Activated CD4-positive, alpha-beta memory T cell treated with anti-CD3 and anti-CD28 coated beads for 36 hours (primary cell): Measurements from ENCODE around the gene RASGRP3. TPM values are rescaled to one million over a fixed set of nuclear protein-coding genes. Genes with fewer than 3 reads are reported as not detected.
"Not testable (repeated sequence)": the region's sequence is repeated elsewhere in the genome, so short reads cannot be mapped to it uniquely, and the experiment has no call there.

Experiments used
- CTCF ChIA-PET: fragments of 350-600 bp; sonication (Branson Sonifier 250); formaldehyde crosslinking; loops from one replicate; lab custom pipeline; 2021; ENCODE audit warnings: antibody characterized with exemption, inconsistent platforms; lab: Charles Lee
- POLR2A ChIA-PET: fragments of 350-600 bp; sonication (Branson Sonifier 250); formaldehyde crosslinking; loops from one replicate; lab custom pipeline; 2021; ENCODE audit warnings: antibody characterized with exemption; lab: Charles Lee
- DNase-seq: peaks from one replicate; pipeline ENCODE4 v3.0.0-alpha.2; 2020
- H3K27ac Mint-ChIP-seq: one replicate; pipeline ENCODE4 v1.8.0; 2021; ENCODE audit warnings: mixed read lengths
- H3K27me3 Mint-ChIP-seq: one replicate; pipeline ENCODE4 v1.8.0; 2021; ENCODE audit warnings: mixed read lengths
- H3K36me3 Mint-ChIP-seq: one replicate; pipeline ENCODE4 v1.8.0; 2021; ENCODE audit warnings: mixed read lengths
- H3K4me1 Mint-ChIP-seq: one replicate; pipeline ENCODE4 v1.8.0; 2021; ENCODE audit warnings: low read depth, mixed read lengths
- H3K4me3 Mint-ChIP-seq: one replicate; pipeline ENCODE4 v1.8.0; 2021; ENCODE audit warnings: mild to moderate bottlenecking, mixed read lengths
- H3K9me3 Mint-ChIP-seq: one replicate; pipeline ENCODE4 v1.8.0; 2021; ENCODE audit warnings: mixed read lengths
- intact Hi-C: fragments of 100-400 bp; cut with micrococcal nuclease; formaldehyde crosslinking; loops from one replicate; pipeline ENCODE4 v1.15.1; 2023
- total RNA-seq, 2 experiments: library from RNA; stranded (reverse); gene quantifications; one replicate each; pipeline ENCODE4 v1.2.3, GENCODE V29; 2021

Gene RASGRP3
- total RNA-seq, 2 experiments from 2014 or later = 1.2 to 1.9 TPM

DNA sequence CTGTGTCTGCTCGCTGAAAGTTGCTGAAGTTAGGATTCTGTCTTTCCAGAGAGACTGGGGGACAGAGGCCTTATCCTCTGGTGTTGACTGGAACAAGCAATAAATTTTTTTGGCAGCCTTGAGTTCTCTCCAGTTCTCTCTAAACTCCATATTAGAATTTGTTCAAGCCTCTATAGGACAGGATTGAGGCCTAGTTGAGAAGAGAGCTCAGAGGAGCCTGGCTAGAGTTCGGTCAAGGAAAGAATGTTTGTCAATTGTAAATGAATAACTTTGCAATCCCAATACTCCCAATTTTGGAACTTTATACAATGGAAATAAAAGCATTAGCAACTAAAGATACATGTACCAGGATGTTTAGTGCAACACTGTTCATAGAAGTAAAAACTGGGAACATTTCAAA is 16.7 kb upstream of the RASGRP3 start:
- H3K4me3 Mint-ChIP-seq = no peak overlapping the region
- no peaks in the 10 kb centered on the region for H3K9me3 Mint-ChIP-seq
- ChIA-PET POLR2A (no interaction called here), CTCF (no interaction called here)
- intact Hi-C loops = no loop called here
- H3K36me3 Mint-ChIP-seq = peaks cover 2% of the 10 kb centered on the region
- no peaks in the 10 kb centered on the region for H3K4me1 Mint-ChIP-seq
- DNase-seq = no peak
- no peaks in the 10 kb centered on the region for H3K27me3 Mint-ChIP-seq
- H3K27ac Mint-ChIP-seq = no peak overlapping the region

- CTCF ChIA-PET = interaction anchor here (1.2 kb wide), 1 partner anchor 13 kb away, joined by 3 read pairs; no protein-coding TSS in a partner anchor
- H3K27me3 Mint-ChIP-seq, H3K4me1 Mint-ChIP-seq, DNase-seq, H3K9me3 Mint-ChIP-seq, H3K27ac Mint-ChIP-seq, POLR2A ChIA-PET, H3K36me3 Mint-ChIP-seq, H3K4me3 Mint-ChIP-seq, intact Hi-C loops: not testable (repeated sequence)
Observed at GRCh38 chr2:33462512-33462911, 13.9 kb upstream of the RASGRP3 start.

DNA sequence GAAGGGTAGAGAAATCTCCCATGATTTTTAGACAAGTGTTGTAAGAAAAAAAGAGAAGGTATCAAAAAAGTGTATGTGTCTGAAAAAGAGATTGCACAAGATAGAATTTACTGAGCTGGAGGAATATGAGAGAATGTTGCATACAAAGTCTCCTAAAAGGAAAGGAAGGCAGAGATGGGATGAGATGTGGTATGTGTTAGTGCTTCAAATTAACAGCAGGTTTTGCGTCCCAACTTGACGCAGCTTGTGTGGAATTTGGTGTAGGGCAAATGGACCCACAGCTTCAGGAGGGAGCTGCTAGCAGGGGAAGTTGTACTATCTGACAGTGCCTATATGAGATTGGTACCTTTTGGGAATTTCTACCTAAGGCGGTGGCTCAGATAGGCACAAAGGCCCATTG is 9.0 kb upstream of the RASGRP3 start:
- ChIA-PET CTCF (no interaction called here), POLR2A (no interaction called here)
- Mint-ChIP-seq H3K4me3 (no peak overlapping the region), H3K27me3 (no peaks in the 10 kb centered on the region), H3K27ac (no peak overlapping the region), H3K36me3 (no peaks in the 10 kb centered on the region), H3K4me1 (no peaks in the 10 kb centered on the region), H3K9me3 (no peaks in the 10 kb centered on the region)
- no peak for DNase-seq
- intact Hi-C loops = no loop called here

DNA sequence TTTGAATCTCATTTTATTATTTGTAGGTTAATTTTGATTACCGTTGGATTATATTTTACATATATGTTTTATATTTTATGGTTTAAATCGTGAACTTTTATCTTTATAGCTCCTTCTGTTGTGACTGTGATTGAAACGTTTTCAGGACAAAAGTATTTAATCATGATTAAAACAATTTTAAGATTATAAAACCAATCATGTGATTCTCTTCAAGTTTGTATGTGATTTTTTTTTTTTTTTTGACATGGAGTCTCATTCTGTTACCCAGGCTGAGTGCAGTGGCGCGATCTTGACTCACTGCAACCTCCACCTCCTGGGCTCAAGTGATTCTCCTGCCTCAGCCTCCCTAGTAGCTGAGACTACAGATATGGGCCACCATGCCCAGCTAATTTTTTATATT is 7.2 kb upstream of the RASGRP3 start:
- ChIA-PET CTCF (interaction anchor here (0.8 kb wide), 1 partner anchor 114 kb away, joined by 3 read pairs; no protein-coding TSS in a partner anchor), POLR2A (no interaction called here)
- no peaks in the 10 kb centered on the region for H3K4me1 Mint-ChIP-seq
- intact Hi-C loops = no loop called here
- no peak overlapping the region for H3K4me3 Mint-ChIP-seq
- no peaks in the 10 kb centered on the region for H3K27me3 Mint-ChIP-seq
- no peak overlapping the region for H3K27ac Mint-ChIP-seq
- no peaks in the 10 kb centered on the region for H3K36me3 Mint-ChIP-seq
- DNase-seq = no peak
- no peaks in the 10 kb centered on the region for H3K9me3 Mint-ChIP-seq

GRCh38 chr2:33475224-33476130 is 972 bp upstream of the RASGRP3 start:
- intact Hi-C loops = loop anchor here (1.0 kb wide), 4 partner anchors 13 to 154 kb away; partner anchors contain the start of gene FAM98A
- POLR2A ChIA-PET = interaction anchor here (0.8 to 2.8 kb wide), 3 partner anchors 13 to 124 kb away, joined by 3 to 12 read pairs (median 5); partner anchors contain the start of gene FAM98A
- H3K9me3 Mint-ChIP-seq = no peaks in the 10 kb centered on the region
- DNase-seq = peak; percentile 85
- CTCF ChIA-PET = interaction anchor here (0.6 to 2.9 kb wide), 24 partner anchors 8 to 525 kb away, joined by 3 to 35 read pairs (median 4); partner anchors contain the start of gene FAM98A
- H3K27me3 Mint-ChIP-seq = no peaks in the 10 kb centered on the region
- H3K4me1 Mint-ChIP-seq = peaks cover 33% of the 10 kb centered on the region
- no peaks in the 10 kb centered on the region for H3K36me3 Mint-ChIP-seq
- peak overlapping the region; percentile 86 for H3K27ac Mint-ChIP-seq
- H3K4me3 Mint-ChIP-seq = peak overlapping the region; percentile 80

- POLR2A ChIA-PET = interaction anchor here (1.0 to 2.8 kb wide), 3 partner anchors 17 to 123 kb away, joined by 3 to 12 read pairs (median 5); partner anchors contain the start of gene FAM98A
- Mint-ChIP-seq H3K27me3 (no peaks in the 10 kb centered on the region), H3K9me3 (no peaks in the 10 kb centered on the region), H3K4me3 (peak overlapping the region; percentile 80), H3K36me3 (no peaks in the 10 kb centered on the region), H3K27ac (peak overlapping the region; percentile 86), H3K4me1 (peaks cover 33% of the 10 kb centered on the region)
- intact Hi-C loops = loop anchor here (1.0 kb wide), 5 partner anchors 12 to 155 kb away; partner anchors contain the start of gene FAM98A
- CTCF ChIA-PET = interaction anchor here (0.6 to 2.9 kb wide), 10 partner anchors 11 to 123 kb away, joined by 3 to 35 read pairs (median 5); partner anchors contain the start of gene FAM98A
- no peak for DNase-seq
Observed at GRCh38 chr2:33476793-33477190, 343 bp downstream of the RASGRP3 start.

- Mint-ChIP-seq H3K9me3 (no peaks in the 10 kb centered on the region), H3K36me3 (no peaks in the 10 kb centered on the region), H3K27ac (peak overlapping the region; percentile 64), H3K4me1 (peaks cover 33% of the 10 kb centered on the region), H3K27me3 (no peaks in the 10 kb centered on the region), H3K4me3 (peak overlapping the region; percentile 80)
- ChIA-PET CTCF (interaction anchor here (0.6 to 2.9 kb wide), 5 partner anchors 11 to 122 kb away, joined by 3 to 35 read pairs (median 4); partner anchors contain the start of gene FAM98A), POLR2A (interaction anchor here (0.6 to 2.8 kb wide), 4 partner anchors 10 to 122 kb away, joined by 3 to 12 read pairs (median 4); partner anchors contain the start of gene FAM98A)
- peak; percentile 39 for DNase-seq
- intact Hi-C loops = loop anchor here (1.0 kb wide), 2 partner anchors 20 to 49 kb away; no protein-coding TSS in a partner anchor
Observed at GRCh38 chr2:33477473-33478468, 1.3 kb downstream of the RASGRP3 start.

DNA sequence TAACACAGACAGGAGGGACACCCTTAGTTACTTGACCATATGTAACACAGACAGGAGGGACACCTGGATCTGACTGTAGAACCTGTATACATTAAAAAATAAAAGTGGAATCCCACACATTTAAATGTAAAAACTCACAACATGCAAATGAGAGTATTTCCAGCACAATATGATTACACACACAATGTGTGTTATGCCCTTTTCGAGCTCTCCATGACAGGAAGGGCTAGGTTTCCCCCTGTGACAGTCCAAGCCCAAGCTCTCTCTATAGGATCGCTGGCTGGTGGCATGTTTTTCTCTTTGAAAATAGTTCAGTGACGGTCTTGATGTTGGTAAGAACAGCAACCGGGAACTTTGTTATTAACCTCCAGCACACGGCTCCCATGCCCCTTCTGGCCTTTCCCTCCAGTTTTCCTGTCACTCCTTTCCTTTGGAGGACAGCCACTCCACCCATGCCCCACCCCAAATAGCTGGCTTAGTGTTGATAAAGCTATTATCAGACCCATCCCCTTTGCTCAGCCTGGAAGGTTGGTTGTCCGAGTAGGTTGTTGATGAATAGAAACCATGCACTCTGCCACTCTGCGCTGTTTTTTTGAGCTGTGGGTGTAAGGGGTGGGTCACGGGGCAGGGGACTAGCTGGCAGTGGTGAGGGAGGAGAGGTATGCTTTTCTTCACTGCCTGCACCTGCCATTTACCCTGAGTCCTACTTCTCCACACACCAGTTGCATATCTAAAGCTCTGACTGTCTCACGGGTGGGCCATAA is 2.7 kb downstream of the RASGRP3 start:
- Mint-ChIP-seq H3K4me3 (no peak overlapping the region), H3K9me3 (no peaks in the 10 kb centered on the region), H3K27me3 (no peaks in the 10 kb centered on the region), H3K36me3 (no peaks in the 10 kb centered on the region), H3K27ac (no peak overlapping the region), H3K4me1 (peaks cover 40% of the 10 kb centered on the region)
- ChIA-PET POLR2A (no interaction called here), CTCF (interaction anchor here (1.5 kb wide), 1 partner anchor 104 kb away, joined by 10 read pairs; no protein-coding TSS in a partner anchor)
- DNase-seq = no peak
- intact Hi-C loops = no loop called here

DNA sequence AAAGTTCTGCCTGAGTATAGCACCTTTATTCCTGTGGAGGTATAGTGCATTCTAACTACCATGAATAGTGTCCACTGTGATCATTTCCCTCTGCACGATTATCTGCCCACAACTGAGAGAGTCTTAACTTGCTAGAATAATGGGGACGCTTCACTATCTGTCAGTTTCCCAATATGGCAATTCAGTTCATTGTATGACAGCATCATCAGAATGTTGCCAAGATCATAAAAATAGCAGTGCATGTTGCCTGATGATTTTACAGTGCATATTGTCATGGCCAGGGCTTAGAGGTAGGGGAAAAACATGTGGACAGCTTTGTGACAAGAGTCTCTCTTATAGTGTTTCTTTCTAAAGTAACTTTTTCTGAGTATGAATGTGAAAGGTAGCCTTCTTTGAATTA is 6.1 kb downstream of the RASGRP3 start:
- no peak overlapping the region for H3K4me3 Mint-ChIP-seq
- CTCF ChIA-PET = no interaction called here
- no peak for DNase-seq
- intact Hi-C loops = no loop called here
- H3K36me3 Mint-ChIP-seq = peaks cover 8% of the 10 kb centered on the region
- peaks cover 3% of the 10 kb centered on the region for H3K9me3 Mint-ChIP-seq
- POLR2A ChIA-PET = no interaction called here
- H3K27ac Mint-ChIP-seq = no peak overlapping the region
- H3K4me1 Mint-ChIP-seq = peaks cover 27% of the 10 kb centered on the region
- no peaks in the 10 kb centered on the region for H3K27me3 Mint-ChIP-seq

DNA sequence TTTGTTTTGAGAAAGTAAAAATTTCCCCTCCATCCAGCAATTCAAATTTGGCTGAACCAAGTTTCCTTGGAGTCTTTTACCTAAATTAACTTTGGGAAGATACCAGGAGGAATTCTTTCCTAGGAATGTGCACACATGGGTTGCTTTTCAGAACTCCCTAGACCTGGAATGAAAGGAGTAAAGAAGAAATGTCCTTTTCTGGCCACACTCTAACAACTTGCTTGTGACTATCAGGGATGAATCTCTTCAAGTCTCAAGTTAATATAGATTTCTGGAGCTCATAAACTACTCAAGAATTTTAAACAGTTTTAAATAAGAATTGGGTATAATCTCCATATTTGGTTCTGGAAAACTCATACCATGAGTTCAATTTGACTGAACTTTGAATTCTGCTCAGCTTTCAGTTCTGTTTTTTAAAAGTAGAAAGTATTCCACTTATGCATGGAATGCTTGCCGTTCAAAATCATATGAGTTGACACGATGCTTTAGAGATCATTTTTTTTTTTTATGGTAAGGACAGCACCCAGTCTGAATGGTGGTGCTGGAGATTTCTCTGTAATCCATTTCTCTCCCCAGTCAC is 7.7 kb downstream of the RASGRP3 start:
- Mint-ChIP-seq H3K4me1 (peaks cover 35% of the 10 kb centered on the region), H3K27me3 (peaks cover 3% of the 10 kb centered on the region), H3K36me3 (peaks cover 8% of the 10 kb centered on the region), H3K9me3 (peaks cover 3% of the 10 kb centered on the region), H3K4me3 (no peak overlapping the region), H3K27ac (no peak overlapping the region)
- intact Hi-C loops = loop anchor here (1.0 kb wide), 2 partner anchors 13 to 97 kb away; no protein-coding TSS in a partner anchor
- ChIA-PET POLR2A (interaction anchor here (0.6 to 0.9 kb wide), 3 partner anchors 10 to 120 kb away, joined by 4 to 6 read pairs (median 5); no protein-coding TSS in a partner anchor), CTCF (interaction anchor here (0.7 to 0.9 kb wide), 2 partner anchors 8 to 99 kb away, joined by 3 to 4 read pairs; no protein-coding TSS in a partner anchor)
- no peak for DNase-seq
